Vagina (tissue), 2 donors: ENCODE measurements around the gene ABCB1.

Experiments used
- POLR2A ChIP-seq, 2 donors: fragments of 450-650 bp; IDR thresholded peaks; one replicate each; pipeline ENCODE4 v1.6.1; 2017; ENCODE audit warnings: antibody characterized with exemption in 2 of 2, mild to moderate bottlenecking in 2 of 2, moderate library complexity in 2 of 2
- POLR2AphosphoS5 ChIP-seq, 2 donors: sonication (generic); formaldehyde crosslinking; IDR thresholded peaks; one replicate each; pipeline ENCODE4 v1.9.0; 2017; ENCODE audit warnings: antibody characterized with exemption in 2 of 2, mild to moderate bottlenecking in 2 of 2, low read depth in 1 of 2; ENCODE audit not compliant: insufficient read depth in 1 of 2
- TF ChIP-seq, protein P1 (sequence below), 3 experiments: fragments of 450-650 bp in 2 of 3; fragments of 200-600 bp in 1 of 3; sonication (generic) in 1 of 3; IDR thresholded peaks; one replicate each; pipeline ENCODE4 v1.5.1; 2017 to 2019; ENCODE audit warnings: antibody characterized with exemption in 3 of 3, mild to moderate bottlenecking in 2 of 3, moderate library complexity in 2 of 3

DNA sequence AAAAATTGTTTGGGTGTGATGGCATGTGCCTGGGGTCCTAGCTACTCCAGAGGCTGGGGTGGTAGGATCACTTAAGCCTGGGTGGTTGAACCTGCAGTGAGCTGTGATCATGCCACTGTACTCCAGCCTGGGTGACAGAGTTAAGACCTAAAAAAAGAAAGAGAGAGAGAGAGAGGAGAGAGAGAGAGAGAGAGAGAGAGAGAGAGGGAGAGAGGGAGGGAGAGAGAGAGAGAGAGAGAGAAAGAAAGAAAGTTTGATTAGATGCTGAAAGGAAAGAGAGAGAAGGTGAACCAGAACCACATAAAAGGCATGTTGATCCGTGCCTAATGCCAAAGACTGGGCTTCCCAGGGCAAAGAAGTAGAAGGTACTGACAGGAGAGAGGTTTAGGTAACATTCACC, 11.1 kb downstream of the ABCB1 start:
- TF ChIP-seq POLR2A (IDR thresholded peaks at IDR 0.05) (no peak), POLR2AphosphoS5 (IDR thresholded peaks at IDR 0.05; ENCODE audit: insufficient read depth in 1 of 2, low read depth in 1 of 2) (no peak)
- TF ChIP-seq, protein P1, sequence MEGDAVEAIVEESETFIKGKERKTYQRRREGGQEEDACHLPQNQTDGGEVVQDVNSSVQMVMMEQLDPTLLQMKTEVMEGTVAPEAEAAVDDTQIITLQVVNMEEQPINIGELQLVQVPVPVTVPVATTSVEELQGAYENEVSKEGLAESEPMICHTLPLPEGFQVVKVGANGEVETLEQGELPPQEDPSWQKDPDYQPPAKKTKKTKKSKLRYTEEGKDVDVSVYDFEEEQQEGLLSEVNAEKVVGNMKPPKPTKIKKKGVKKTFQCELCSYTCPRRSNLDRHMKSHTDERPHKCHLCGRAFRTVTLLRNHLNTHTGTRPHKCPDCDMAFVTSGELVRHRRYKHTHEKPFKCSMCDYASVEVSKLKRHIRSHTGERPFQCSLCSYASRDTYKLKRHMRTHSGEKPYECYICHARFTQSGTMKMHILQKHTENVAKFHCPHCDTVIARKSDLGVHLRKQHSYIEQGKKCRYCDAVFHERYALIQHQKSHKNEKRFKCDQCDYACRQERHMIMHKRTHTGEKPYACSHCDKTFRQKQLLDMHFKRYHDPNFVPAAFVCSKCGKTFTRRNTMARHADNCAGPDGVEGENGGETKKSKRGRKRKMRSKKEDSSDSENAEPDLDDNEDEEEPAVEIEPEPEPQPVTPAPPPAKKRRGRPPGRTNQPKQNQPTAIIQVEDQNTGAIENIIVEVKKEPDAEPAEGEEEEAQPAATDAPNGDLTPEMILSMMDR (IDR thresholded peaks at IDR 0.05), result no peak
